A172 (cell line): ENCODE measurements around the gene PLIN4. TPM values are rescaled to one million over a fixed set of nuclear protein-coding genes. Genes with fewer than 3 reads are reported as not detected.

Experiments used
- DNase-seq: peaks from one replicate; pipeline ENCODE4 v3.0.0-alpha.2; 2015; ENCODE audit warnings: low spot score
- total RNA-seq: library from RNA; depleted of rRNA; stranded (reverse); fragments of >200 nt; shearing (Covaris generic); gene quantifications from 2 replicates; pipeline ENCODE4 v1.2.3, GENCODE V29; 2014

The PLIN4 gene
- total RNA-seq, 1 experiment from 2014 or later: 0.17 TPM

DNA sequence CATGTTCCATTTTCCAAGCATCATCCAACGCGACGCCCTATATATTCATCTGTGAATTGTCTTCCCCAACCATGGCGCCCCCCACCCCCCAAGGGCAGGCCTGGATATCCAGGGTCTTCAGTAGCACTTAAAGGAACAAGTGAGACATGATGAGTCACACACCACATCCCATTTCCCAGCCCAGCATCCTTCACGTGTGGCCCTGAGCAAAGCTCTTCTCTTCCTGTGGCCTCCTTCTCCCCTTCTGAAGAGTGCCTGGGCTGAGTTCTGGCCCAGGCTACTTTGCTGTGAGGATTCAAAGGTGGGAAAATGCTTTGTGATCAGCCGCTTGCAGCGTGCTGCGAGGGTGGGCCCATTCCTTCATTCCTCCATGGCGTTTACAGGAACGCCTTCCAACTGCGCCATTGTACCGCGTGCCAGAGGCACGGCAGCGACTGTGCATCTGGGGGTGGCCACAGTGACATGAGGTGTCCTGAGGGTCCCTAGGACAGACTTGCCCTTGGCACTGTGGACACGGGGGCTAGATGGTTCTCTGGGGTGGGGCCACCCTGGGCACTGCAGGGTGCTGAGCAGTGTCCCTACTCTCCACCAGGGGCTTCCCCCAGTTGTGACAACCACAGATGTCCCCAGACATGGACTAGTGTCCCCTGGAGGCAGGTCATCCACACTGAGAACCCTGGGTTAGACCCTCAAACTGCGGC is 11.7 kb downstream of the PLIN4 start:
- DNase-seq: peak; percentile 80

DNA sequence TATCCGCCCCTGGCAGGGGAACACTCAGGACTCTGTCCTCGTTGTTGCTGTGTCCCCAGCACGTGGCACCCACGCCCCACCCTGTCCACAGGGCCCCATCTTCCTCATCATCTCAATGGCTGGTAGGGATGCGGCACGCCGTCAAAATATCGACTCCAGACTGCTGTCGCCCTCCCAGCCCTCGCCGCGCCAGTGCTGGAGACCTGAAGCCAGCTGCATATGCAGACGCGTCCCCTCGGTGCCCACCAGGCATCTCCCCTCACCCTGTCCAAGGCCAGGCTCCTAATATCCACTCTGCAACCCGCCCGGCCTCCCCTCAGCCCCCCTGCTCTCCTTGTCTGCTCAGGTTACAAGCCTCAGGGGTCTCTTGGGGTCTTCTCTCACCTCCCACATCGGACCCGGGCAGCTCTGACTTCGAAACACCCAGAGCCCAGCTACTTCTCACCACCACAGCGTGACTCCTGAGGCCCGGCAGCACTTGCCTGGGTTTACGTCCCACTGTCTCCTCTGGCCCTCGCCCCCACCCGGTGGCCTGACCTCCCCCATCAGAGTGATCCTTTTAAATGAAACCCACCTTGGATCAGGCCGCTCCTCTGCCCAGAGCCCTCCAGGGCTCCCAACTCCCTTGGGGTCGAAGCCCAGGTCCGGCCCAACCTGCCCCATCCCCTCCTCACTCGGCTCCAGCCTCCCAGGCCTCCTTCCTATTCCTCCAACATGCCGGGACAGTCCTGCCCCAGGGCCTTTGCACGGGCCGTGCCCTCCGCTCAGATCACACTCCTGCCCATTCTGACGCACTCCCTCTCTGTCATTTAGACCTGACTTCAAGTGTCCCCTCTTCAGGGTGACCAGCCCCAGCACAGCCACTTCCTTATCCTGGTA is 12.5 kb downstream of the PLIN4 start:
- DNase-seq: no peak

DNA sequence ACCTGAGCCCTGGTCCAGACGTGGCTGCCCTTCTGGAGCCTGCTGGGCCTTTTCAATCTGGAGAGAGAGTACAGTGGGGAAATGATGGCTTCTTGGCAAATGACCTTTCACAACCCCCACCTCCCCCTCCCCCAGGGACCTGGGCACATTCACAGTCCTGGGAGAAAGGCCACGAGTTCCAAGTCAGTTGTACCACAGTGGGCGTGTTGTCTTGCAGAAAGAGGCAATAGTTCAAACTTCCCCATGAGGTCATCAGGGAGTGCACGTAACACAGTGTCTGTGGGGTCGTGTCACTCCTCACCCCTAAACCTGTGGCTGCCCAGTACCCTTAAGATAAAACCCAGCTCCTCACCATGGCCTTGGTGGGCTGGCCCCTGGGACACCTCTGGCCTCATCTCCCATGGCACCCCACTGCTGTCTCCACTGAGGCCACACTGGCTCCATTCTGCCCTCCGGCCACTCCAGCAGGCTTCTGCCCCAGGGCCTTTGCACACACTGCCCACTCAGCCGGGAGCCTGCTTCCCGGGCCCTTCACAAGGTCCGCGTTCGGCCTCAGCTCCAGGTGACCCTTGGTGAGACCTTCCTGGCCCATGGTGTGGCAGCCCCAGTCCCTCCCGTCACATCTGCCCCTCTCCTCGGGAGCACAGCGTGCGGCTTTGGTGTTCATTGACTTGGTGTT is 13.3 kb downstream of the PLIN4 start:
- DNase-seq: no peak

DNA sequence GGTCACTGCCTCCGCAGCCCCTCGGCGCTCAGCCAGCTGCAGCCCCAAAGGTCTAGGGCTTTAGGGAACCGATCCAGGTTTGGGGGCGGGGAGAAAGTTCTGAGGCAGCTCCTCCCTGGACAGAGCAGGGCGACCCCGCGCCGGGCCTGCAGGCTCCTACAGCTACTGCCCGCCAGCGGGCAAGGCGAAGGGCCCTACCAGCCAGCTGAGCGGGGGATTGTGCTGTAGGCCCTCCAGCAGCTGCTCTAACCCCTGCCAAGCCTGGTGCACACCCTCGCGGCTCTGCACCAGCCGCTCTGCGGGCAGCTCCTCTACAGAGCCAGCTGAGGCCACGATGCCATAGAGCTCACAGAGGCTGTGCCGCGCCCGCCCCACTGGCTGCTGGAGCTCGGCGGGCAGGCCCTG is 14.0 kb downstream of the PLIN4 start:
- no peak for DNase-seq

DNA sequence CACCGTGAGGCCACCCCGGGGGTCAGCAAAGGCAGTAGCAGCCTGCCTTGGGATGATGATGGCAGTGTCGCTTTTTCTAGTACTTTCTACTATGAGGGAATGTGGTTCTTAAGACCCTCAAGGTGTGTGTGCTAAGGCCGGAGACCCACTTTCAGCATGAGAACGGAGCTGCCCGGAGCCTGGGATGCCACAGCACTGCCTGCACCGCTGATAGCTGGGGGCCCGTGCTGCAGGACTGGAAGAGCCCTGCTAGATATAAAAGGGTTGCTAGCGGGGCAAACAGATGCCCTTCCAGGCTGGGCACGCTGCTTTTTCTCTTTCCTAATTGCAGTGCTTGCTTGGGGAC is 14.5 kb downstream of the PLIN4 start:
- DNase-seq: no peak

DNA sequence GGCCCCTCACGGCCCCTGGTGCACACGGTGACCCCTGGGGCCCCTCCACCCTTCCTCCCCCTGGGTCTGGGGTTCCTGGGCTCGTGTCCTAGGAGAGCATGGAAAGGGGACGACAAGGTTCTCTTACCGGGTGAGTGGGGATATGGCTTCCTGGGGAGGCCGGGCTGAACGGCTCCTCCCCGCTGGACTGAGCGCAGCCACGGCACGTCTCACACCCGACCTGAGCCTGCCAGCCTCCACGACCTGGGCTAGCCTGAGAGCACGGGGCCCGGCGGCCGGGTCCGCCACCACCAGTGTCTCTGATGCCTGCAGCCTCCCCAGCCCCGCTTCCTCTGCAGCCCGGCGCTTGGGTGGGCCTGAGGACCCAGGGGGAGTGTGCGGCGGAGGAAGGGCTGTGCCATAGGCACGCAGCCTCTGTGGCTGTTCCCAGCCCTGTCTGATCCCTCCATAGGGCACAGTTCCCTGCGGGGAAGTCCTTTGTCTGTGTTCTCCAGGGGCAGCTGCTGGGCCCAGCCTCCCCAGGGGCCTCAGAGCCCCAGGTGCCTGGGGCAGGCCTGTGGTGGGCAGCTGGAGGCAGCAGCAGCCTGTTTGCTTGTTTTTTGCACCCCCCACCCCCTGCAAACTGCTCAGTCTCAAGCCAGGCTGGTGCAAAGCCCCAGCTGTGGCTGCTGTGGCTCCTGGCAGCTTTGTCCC is 15.0 kb downstream of the PLIN4 start:
- no peak for DNase-seq

DNA sequence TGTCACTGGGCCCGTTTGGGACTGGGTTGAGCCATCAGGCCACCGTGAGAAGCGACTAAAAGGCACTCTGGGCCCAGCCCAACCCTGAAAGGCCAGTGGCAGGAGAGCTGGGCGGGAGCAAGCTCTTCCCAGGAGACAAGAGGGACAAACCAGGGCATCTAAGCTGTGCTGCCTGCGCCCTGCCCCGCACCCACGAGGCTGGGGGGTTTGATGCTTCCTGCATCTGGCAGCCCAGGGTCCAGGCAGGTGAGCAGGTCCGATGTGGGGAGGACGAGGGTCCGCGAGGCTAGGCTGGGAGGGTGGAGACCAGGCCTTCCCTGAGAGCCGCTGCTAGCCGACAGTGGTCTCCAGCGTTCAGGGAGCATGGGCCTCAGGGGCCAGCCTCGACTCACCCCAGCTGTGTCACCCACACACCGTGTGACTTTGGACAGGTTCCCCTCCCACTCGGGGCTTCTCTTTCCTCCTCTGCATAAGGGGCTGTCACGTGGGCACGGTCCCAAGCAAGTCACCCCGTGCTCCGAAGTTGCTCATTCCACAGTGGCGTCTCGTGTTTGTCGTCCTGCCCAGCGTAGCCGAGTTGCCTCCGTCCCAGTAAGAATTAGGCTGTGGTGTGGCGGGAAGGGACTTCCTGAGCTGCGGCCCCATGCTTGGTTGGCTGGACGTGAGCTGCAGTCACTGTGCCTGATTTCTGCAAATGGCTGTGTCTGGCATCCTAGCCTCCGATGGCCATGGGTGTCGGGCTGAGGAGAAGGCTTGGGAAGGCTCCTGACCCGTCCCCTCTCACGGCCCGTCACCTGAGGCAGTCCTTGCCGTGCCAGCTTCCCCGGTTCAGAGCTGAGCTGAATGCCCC is 15.8 kb downstream of the PLIN4 start:
- DNase-seq: no peak

DNA sequence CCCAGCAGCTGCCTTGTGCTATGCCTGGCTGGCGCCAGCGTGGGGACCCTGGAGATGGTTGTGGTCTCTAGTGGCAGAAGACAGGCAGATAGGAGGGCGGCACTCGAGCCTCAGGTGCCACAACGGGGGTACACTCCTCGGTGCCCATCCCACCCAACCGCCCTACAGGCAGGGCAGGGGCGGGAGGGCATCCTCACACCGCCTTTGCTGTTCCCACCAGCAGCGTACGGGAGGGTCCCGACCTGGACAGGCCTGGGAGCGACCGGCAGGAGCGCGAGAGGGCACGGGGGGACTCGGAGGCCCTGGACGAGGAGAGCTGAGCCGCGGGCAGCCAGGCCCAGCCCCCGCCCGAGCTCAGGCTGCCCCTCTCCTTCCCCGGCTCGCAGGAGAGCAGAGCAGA is 16.6 kb downstream of the PLIN4 start:
- no peak for DNase-seq

DNA sequence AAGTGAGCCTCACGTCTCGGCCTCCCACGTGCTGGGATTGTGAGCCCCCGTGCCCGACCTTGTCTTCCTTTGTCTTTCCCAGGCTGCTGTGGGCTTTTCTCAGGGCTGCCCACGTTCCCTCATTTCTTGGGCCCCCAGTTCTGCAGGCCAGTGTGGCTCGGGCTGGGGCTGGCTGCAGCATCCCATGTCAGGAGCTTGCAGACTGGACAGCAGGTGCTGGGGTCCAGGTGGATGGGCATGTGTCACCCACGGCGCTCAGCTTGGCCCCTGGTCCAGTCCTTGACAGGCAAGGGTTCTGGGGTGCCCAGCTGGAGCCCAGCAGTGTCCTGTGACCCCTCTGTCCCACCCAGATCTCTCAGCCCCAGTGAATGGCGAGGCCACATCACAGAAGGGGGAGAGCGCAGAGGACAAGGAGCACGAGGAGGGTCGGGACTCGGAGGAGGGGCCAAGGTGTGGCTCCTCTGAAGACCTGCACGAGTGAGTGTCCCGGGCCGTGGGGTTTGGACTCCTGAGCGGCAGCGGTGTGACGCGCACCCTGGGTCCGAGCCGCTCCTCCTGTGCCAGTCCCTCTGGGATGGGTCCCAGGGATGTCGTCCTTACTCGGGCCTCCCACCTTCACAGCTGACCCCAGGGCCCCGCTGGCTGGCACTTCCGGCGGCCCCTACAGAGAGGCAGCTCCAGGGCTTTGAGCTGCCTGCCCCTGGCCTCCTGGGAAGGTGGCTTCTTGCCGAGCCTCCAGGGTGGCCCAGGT is 17.3 kb downstream of the PLIN4 start:
- DNase-seq: no peak

DNA sequence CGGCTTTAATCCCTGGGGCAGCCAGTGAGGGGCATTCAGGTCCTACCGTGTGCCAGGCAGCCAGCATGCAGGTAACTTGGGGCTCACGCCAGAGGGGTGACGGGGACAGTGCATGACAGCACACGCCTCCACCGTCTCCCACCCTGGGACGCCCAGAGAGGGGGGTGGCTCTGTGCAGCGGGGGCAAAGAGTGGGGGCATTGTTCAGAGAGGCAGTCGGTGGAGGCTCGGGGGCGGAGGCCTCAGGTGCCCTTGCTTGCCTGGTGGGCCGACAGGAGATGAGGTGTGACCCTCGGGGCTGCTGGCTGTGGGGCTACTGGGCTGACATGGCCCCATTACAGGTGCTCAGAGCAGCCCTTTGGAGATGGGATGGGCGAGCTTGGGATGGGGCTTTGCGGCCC is 18.4 kb downstream of the PLIN4 start:
- DNase-seq: no peak

DNA sequence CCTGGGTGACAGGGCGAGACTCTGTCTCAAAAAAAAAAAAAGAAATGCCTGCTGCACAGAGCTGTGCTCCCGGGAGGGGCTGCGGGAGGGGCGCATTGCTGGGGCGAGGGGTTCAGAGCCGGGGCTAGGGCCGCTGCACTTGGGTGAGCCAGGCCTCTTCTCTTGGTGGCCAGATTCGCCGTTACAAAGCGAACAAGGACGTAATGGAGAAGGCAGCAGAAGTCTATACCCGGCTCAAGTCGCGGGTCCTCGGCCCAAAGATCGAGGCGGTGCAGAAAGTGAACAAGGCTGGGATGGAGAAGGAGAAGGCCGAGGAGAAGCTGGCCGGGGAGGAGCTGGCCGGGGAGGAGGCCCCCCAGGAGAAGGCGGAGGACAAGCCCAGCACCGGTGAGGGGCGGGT is 19.0 kb downstream of the PLIN4 start:
- no peak for DNase-seq

DNA sequence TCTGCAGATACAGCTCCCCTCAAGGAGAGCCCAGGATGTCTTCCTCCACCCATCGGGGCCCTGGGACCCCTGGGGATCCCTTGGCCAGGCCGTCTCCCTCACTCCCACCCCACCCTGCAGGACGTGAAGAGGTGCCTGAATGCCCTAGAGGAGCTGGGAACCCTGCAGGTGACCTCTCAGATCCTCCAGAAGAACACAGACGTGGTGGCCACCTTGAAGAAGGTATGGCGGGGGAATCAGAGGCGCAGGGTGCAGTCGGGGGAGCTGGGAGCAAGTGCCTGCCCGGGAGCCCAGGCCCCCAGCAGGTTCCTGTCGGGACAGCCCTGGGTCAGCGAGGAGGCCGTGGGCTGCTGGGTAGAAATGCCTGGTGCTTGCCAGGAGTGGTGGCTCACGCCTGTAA is 19.6 kb downstream of the PLIN4 start:
- no peak for DNase-seq

DNA sequence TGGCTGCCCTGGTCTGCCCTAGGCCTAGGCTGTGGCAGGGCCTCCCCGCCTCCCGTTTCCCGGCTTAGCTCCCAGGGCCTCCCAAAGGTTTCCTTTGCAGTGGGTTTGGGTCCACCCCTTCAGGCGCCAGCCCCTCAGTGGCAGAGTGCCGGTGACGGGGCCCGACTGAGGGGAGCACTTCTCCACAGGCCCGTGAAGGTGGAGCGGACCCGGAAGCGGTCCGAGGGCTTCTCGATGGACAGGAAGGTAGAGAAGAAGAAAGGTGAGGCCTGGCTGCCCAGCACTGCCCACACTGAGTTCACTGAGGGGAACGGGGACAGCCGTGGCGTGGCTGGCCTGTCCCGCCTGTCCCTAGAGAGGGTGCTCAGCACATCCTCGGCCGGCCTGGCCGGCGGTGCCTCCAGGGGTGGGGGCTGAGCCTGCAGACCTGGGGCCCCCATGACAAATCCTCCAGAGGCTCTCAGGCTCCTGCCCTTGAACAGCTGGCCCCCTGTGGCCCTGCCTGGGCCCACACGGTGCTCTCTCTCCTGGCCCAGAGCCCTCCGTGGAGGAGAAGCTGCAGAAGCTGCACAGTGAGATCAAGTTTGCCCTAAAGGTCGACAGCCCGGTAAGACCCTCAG is 20.4 kb downstream of the PLIN4 start:
- DNase-seq: no peak

DNA sequence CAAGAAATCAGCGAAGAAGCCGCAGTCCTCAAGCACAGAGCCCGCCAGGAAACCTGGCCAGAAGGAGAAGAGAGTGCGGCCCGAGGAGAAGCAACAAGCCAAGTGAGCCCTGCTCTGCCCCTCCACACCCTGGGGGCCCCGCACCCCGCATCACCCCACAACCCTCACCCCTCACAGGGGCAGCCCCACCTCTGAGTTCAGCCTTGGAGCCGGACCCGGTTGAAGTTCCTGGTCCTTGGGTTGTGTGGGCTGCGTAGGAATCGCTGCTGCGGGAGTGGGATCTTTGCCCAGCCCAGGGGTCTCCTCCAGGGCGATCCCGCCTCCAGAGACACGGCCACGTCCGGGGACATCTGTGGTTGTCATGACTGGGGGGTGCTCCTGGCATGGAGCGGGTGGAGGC is 22.0 kb downstream of the PLIN4 start:
- no peak for DNase-seq

DNA sequence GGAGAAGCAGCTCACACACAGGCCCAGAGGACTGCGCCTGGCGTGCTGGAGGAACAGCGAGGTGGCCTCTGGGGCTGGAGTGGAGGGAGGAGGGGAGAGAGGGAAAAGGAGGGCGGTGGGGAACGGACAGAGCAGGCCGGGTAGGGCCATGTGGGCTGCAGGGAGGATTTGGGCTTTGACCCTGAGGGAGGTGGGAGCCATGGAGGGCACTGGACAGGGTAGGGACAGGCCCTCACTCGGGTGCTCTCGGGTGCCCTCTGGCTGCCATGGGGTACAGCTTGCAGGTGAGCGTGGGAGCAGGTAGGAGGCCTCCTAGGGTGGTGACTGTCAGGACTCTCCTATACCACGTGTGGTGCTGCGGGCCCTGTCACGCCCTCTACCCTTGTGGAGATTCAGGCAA is 22.8 kb downstream of the PLIN4 start:
- DNase-seq: no peak

DNA sequence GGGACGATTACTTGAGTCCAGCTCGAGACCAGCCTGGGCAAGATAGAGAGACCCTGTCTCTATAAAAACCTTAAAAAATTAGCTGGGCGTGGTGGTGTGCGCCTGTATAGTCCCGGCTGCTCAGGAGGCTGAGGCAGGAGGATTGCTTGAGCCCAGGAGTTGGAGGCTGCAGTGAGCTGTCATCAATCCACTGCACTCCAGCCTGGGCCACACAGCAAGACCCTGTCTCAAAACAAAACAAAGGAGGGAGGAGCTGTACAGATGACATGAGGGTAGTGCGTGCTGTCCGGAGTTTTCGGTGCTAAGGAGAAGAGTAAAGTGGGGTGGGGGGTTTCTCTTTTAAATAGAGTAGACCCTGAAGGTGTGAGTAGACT is 23.6 kb downstream of the PLIN4 start:
- DNase-seq: no peak

DNA sequence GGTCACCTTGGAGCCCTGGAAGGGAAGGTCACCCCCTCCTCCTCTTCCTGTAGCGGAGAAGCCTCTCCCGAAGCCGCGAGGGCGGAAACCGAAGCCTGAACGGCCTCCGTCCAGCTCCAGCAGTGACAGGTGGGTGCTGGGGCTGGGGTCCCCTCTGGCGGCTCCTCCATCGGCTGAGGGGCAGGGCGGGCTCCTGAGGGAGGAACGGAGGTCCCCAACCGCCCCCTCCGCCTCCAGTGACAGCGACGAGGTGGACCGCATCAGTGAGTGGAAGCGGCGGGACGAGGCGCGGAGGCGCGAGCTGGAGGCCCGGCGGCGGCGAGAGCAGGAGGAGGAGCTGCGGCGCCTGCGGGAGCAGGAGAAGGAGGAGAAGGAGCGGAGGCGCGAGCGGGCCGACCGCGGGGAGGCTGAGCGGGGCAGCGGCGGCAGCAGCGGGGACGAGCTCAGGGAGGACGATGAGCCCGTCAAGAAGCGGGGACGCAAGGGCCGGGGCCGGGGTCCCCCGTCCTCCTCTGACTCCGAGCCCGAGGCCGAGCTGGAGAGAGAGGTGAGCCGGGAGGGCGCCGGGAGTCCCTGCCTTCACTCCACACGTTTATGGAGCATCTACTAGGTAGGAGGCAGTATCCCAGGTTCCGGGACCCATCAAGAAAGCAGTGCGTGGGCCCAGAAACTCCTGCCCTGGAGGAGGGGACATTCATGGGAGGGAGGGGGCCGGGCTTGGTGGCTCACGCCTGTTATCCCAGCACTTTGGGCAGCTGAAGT is 24.2 kb downstream of the PLIN4 start:
- no peak for DNase-seq

DNA sequence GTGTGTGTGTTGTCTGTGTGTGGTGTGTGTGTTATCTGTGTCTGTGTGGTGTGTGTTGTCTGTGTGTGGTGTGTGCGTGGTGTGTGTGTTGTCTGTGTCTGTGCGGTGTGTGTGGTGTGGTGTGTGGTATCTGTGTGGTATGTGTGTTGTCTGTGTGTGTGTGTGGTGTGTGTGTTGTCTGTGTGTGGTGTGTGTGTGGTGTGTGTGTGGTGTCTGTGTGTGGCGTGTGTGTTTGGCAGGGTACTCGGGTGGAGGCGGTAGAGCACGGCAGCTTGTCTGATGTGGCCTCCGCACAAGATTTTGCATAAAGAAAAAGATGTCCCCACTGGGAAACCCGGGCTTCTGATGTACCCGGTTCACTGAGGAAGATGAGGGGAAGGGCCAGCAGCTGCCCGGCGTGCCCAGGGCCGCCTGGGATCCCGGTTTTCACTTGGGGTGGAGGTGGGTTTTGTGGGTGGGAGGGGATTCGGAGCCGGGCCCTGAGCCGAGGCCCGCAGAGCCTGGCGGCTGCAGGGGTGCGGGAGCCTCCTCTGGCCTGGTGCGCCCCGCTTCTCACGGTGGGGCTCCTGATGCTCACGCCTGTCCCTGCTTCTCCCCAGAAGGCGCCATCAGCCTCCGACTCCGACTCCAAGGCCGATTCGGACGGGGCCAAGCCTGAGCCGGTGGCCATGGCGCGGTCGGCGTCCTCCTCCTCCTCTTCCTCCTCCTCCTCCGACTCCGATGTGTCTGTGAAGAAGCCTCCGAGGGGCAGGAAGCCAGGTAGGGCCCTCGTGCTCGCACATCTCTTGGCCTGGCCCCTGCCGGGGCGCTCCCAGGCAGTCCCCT is 25.0 kb downstream of the PLIN4 start:
- DNase-seq: no peak
